GM21576 (cell line): ENCODE measurements around the gene ERC2.

ENCODE experiments used
- ATAC-seq: cut with Tn5 transposase; IDR thresholded peaks from one replicate; pipeline ENCODE4 v1.9.1; 2021; ENCODE audit warnings: mild to moderate bottlenecking, moderate library complexity; ENCODE audit not compliant: unreplicated experiment

ERC2 gene

GRCh38 chr3:55692957-55693558, 775.2 kb downstream of the ERC2 start:
- no peak for ATAC-seq

- ATAC-seq = no peak
These were observed 775.8 kb downstream of the ERC2 start for GRCh38 chr3:55692295-55692956.

- ATAC-seq = no peak
These were observed 777.1 kb downstream of the ERC2 start for GRCh38 chr3:55691141-55691540.

- ATAC-seq = peak; percentile 70
These were observed 777.5 kb downstream of the ERC2 start for GRCh38 chr3:55690726-55691125.

- no peak for ATAC-seq
These were observed 778.1 kb downstream of the ERC2 start for GRCh38 chr3:55690177-55690576.

- ATAC-seq = no peak
These were observed 780.1 kb downstream of the ERC2 start for GRCh38 chr3:55688154-55688553.

GRCh38 chr3:55687526-55687925, 780.7 kb downstream of the ERC2 start:
- ATAC-seq = no peak

- no peak for ATAC-seq
These were observed 781.6 kb downstream of the ERC2 start for GRCh38 chr3:55686426-55687254.

- ATAC-seq = no peak
These were observed 784.5 kb downstream of the ERC2 start for GRCh38 chr3:55683666-55684270.

GRCh38 chr3:55682461-55682860, 785.8 kb downstream of the ERC2 start:
- no peak for ATAC-seq

GRCh38 chr3:55678546-55679216, 789.6 kb downstream of the ERC2 start:
- no peak for ATAC-seq

GRCh38 chr3:55676643-55677042, 791.6 kb downstream of the ERC2 start:
- ATAC-seq = no peak

- ATAC-seq = peak; percentile 99
These were observed 792.8 kb downstream of the ERC2 start for GRCh38 chr3:55675478-55675877.

- no peak for ATAC-seq
These were observed 794.5 kb downstream of the ERC2 start for GRCh38 chr3:55673764-55674163.

GRCh38 chr3:55669133-55669532, 799.1 kb downstream of the ERC2 start:
- no peak for ATAC-seq

- ATAC-seq = no peak
These were observed 799.9 kb downstream of the ERC2 start for GRCh38 chr3:55668359-55668758.

GRCh38 chr3:55664387-55664786, 803.9 kb downstream of the ERC2 start:
- ATAC-seq = no peak

GRCh38 chr3:55662683-55663082, 805.6 kb downstream of the ERC2 start:
- no peak for ATAC-seq

- ATAC-seq = peak; percentile 2
These were observed 806.7 kb downstream of the ERC2 start for GRCh38 chr3:55661571-55661970.

GRCh38 chr3:55661141-55661540, 807.1 kb downstream of the ERC2 start:
- ATAC-seq = peak; percentile 43

- no peak for ATAC-seq
These were observed 807.6 kb downstream of the ERC2 start for GRCh38 chr3:55660642-55661041.
